A549 treated with AZD2906 at 1 μM for 4 hours (cell line): ENCODE data around the gene ZBTB5. TPM values are rescaled to one million over a fixed set of nuclear protein-coding genes. Genes with fewer than 3 reads are reported as not detected.

Experiments used
- total RNA-seq: library from RNA; stranded (reverse); fragments of 200-300 nt; extraction: Qiagen RNA extraction; gene quantifications from 5 replicates; pipeline ENCODE4 v1.2.3, GENCODE V29; 2022

The ZBTB5 gene
- 6.4 to 7.3 TPM (median 6.9 TPM) in 5 replicates for total RNA-seq

GRCh38 chr9:37465249-37466036, at the start of gene ZBTB5:
Gene ZBTB5, minus strand, starts transcription at chr9:37465450. Its CDS starts 22,899 bp downstream, at chr9:37442551.

GRCh38 chr9:37485389-37486255, 20.4 kb upstream of the ZBTB5 start, which contains the start of gene POLR1E:
Gene POLR1E, plus strand, starts transcription at chr9:37485948. Its CDS starts 100 bp downstream, at chr9:37486048.

GRCh38 chr9:37422289-37423104, 42.8 kb downstream of the ZBTB5 start, which contains the start of gene GRHPR:
Gene GRHPR, plus strand, starts transcription at chr9:37422696. Its CDS starts 55 bp downstream, at chr9:37422751.

Other genes starting within 250 kb of the ZBTB5 start
- gene GRHPR, start 42.8 kb downstream of the ZBTB5 start, total RNA-seq, result 141 to 179 TPM (median 173 TPM) in 5 replicates
- gene POLR1E, start 20.5 kb upstream of the ZBTB5 start, total RNA-seq, result 30.4 to 36.6 TPM (median 34.2 TPM) in 5 replicates
- 6.9 to 8.0 TPM (median 7.0 TPM) in 5 replicates for gene FBXO10, start 110.9 kb upstream of the ZBTB5 start, total RNA-seq
- gene TOMM5, start 127.1 kb upstream of the ZBTB5 start, total RNA-seq, result 295 to 320 TPM (median 311 TPM) in 5 replicates
- gene FRMPD1, start 185.5 kb upstream of the ZBTB5 start, total RNA-seq, result 0.02 to 0.07 TPM (median 0.06 TPM) in 5 replicates